Adrenal gland (tissue), 12 donors: Measurements from ENCODE around the gene CSRP1. TPM values are rescaled to one million over a fixed set of nuclear protein-coding genes. Genes with fewer than 3 reads are reported as not detected.

Experiments
- DNase-seq, 7 donors: peaks; one replicate each; pipeline ENCODE4 v3.0.0-alpha.2; 2019 to 2020
- H3K27ac ChIP-seq, 5 donors: fragments of 200-600 bp; sonication (generic) in 4 of 5; 1 replicate in 3 of 5; 2 replicates in 2 of 5; pipeline versions ENCODE4 v1.5.1 to v1.8.0; 2016 to 2020; ENCODE audit warnings: mild to moderate bottlenecking in 1 of 5
- H3K27me3 ChIP-seq: fragments of 200-600 bp; 2 replicates; pipeline ENCODE4 v1.8.0; 2021
- H3K36me3 ChIP-seq, 2 donors: fragments of 200-600 bp; replicated peaks in 1 of 2; 1 replicate in 1 of 2; 2 replicates in 1 of 2; pipeline versions ENCODE4 v1.5.1 to v1.8.0; 2018 to 2022
- H3K4me1 ChIP-seq, 2 donors: fragments of 200-600 bp; replicated peaks in 1 of 2; 1 replicate in 1 of 2; 2 replicates in 1 of 2; pipeline versions ENCODE4 v1.5.1 to v1.8.0; 2018 to 2021
- H3K4me3 ChIP-seq, 4 donors: fragments of 200-600 bp; sonication (generic) in 3 of 4; one replicate each; pipeline ENCODE4 v1.5.1; 2016 to 2018
- H3K9me3 ChIP-seq, 3 donors: fragments of 200-600 bp; sonication (generic) in 1 of 3; replicated peaks in 1 of 3; 1 replicate in 2 of 3; 2 replicates in 1 of 3; pipeline versions ENCODE4 v1.5.1 to v1.8.0; 2016 to 2021
- CTCF ChIP-seq, 6 experiments: fragments of 450-650 bp in 4 of 6; fragments of 200-600 bp in 2 of 6; sonication (generic) in 1 of 6; IDR thresholded peaks; 1 replicate in 5 of 6; 2 replicates in 1 of 6; pipeline versions ENCODE4 v1.5.1 to v1.8.0; 2016 to 2021; ENCODE audit warnings: antibody characterized with exemption in 6 of 6, mild to moderate bottlenecking in 2 of 6, moderate library complexity in 1 of 6
- POLR2A ChIP-seq, 2 donors: fragments of 450-650 bp; IDR thresholded peaks; one replicate each; pipeline ENCODE4 v1.6.1; 2017; ENCODE audit warnings: antibody characterized with exemption in 2 of 2, mild to moderate bottlenecking in 2 of 2, moderate library complexity in 1 of 2
- WGBS, 4 donors: extraction: QIAGEN DNeasy Blood & Tissue Kit in 2 of 4; methylation state at CpG; one replicate each; pipeline versions ENCODE4 v1.1.5 to v1.1.7; 2013 to 2017; 5-methylcytosine and 5-hydroxymethylcytosine counted together
- intact Hi-C, 2 donors: fragments of 100-400 bp; cut with DNase I; formaldehyde crosslinking; loops; one replicate each; pipeline versions ENCODE4 v1.14.1 to v1.15.0; 2022 to 2023
- polyA plus RNA-seq, 3 donors: library from polyadenylated mRNA; stranded (reverse); fragments of 200-250 nt in 2 of 3; fragments of 350-450 nt in 1 of 3; fragmentation: Illumina TruSeq in 1 of 3; extraction: RNeasy Lipid Tissue Mini Kit (QIAGEN cat#74804) in 1 of 3; gene quantifications; one replicate each; pipeline ENCODE4 v1.2.3, GENCODE V29; 2013 to 2014
- total RNA-seq, 9 donors: library from RNA; depleted of rRNA in 4 of 9; stranded (reverse); fragments of >200 nt in 4 of 9; fragments of 120-200 nt in 1 of 9; fragmentation: NEBNext Ultra II Directional in 1 of 9; extraction: Animal tissue kit (Norgen Biotek cat#: 25700) in 1 of 9; gene quantifications; one replicate each; pipeline versions ENCODE4 v1.1.0 to v1.2.4, GENCODE V29; 2013 to 2023
- donor health status: healthy with polysubstance abuse.
- donor health status: Bipolar disorder and iron deficiency.
- donor health status: DM: yes; HTN: yes; CAD: no.
- donor health status: DM: no; HTN: no; CAD: no.
- donor health status: DM: no; HTN: no; CAD: no.
- donor health status: DM: yes; HTN: yes; CAD: no.

The CSRP1 gene
- total and polyA plus RNA-seq, 12 donors: 30.5 to 470 (median 138) TPM

GRCh38 chr1:201537467-201537866 lies 30.5 kb upstream of the CSRP1 start:
- no peak overlapping the region for H3K4me3 ChIP-seq
- WGBS, 4 donors: 94 to 97% (median 95%) methylated on average over 4 of the region's 4 CpGs
- intact Hi-C loops: no loop called here
- peak overlapping the region in 1 of 5 donors; percentile 83 for H3K27ac ChIP-seq
- no peak for TF ChIP-seq CTCF (IDR thresholded peaks at IDR 0.05)
- no peak for TF ChIP-seq POLR2A (IDR thresholded peaks at IDR 0.05)
- no peaks in the 10 kb centered on the region for H3K9me3 ChIP-seq
- DNase-seq: no peak
- peaks cover 4% of the 10 kb centered on the region for H3K27me3 ChIP-seq
- H3K4me1 ChIP-seq: peaks cover 0 to 49% of the 10 kb centered on the region in 2 donors
- no peaks in the 10 kb centered on the region for H3K36me3 ChIP-seq

GRCh38 chr1:201537028-201537427 lies 30.1 kb upstream of the CSRP1 start:
- H3K27me3 ChIP-seq: peaks cover 4% of the 10 kb centered on the region
- H3K36me3 ChIP-seq: no peaks in the 10 kb centered on the region
- H3K27ac ChIP-seq: peak overlapping the region in 1 of 5 donors; percentile 85
- no peak overlapping the region for H3K4me3 ChIP-seq
- H3K9me3 ChIP-seq: no peaks in the 10 kb centered on the region
- WGBS, 4 donors: 77 to 87% (median 80%) methylated on average over 2 of the region's 2 CpGs
- TF ChIP-seq CTCF (IDR thresholded peaks at IDR 0.05) (no peak), POLR2A (IDR thresholded peaks at IDR 0.05) (no peak)
- intact Hi-C loops: no loop called here
- peaks cover 0 to 47% of the 10 kb centered on the region in 2 donors for H3K4me1 ChIP-seq
- DNase-seq: peak in 1 of 7 donors; percentile 24

GRCh38 chr1:201536558-201536957 lies 29.6 kb upstream of the CSRP1 start:
- H3K27me3 ChIP-seq: peaks cover 4% of the 10 kb centered on the region
- H3K27ac ChIP-seq: peak overlapping the region in 2 of 5 donors; percentile 48 to 85
- 70 to 91% (median 76%) methylated on average over 4 of the region's 4 CpGs for WGBS, 4 donors
- H3K9me3 ChIP-seq: no peaks in the 10 kb centered on the region
- peak in 2 of 7 donors; percentile 17 to 58 for DNase-seq
- peaks cover 0 to 43% of the 10 kb centered on the region in 2 donors for H3K4me1 ChIP-seq
- intact Hi-C loops: no loop called here
- H3K4me3 ChIP-seq: no peak overlapping the region
- no peaks in the 10 kb centered on the region for H3K36me3 ChIP-seq
- TF ChIP-seq POLR2A (IDR thresholded peaks at IDR 0.05): no peak
- TF ChIP-seq CTCF (IDR thresholded peaks at IDR 0.05): no peak

- Histone ChIP-seq H3K4me3 (no peak overlapping the region), H3K36me3 (no peaks in the 10 kb centered on the region), H3K4me1 (peaks cover 0 to 43% of the 10 kb centered on the region in 2 donors), H3K27me3 (peaks cover 4% of the 10 kb centered on the region), H3K9me3 (no peaks in the 10 kb centered on the region), H3K27ac (peak overlapping the region in 2 of 5 donors; percentile 48 to 85)
- no peak for TF ChIP-seq POLR2A (IDR thresholded peaks at IDR 0.05)
- no peak for DNase-seq
- intact Hi-C loops: no loop called here
- 61 to 81% (median 72%) methylated on average over 5 to 6 of the region's 6 CpGs for WGBS, 4 donors
Measured at GRCh38 chr1:201535919-201536245, 29.0 kb upstream of the CSRP1 start.
